HG03097 (cell line): ENCODE measurements around the gene HDAC4.

ENCODE experiments used
- ATAC-seq: cut with Tn5 transposase; IDR thresholded peaks from one replicate; pipeline ENCODE4 v1.9.1; 2021; ENCODE audit not compliant: unreplicated experiment, low FRiP score

Gene HDAC4

DNA sequence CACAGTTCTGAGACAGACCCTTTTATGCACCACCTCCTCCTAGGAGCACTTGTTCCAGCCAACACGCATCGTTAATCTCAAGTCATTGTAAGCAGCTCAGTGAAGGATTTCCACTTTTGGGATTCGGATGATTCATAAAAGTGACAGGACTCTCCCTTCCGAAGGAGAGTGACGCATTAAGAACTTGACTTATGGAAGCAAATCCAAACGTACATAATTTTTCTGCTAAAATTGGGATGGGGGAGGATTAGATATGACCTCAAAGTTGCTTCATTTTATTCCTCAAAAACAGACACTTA is 387.2 kb downstream of the HDAC4 start:
- ATAC-seq, result no peak

DNA sequence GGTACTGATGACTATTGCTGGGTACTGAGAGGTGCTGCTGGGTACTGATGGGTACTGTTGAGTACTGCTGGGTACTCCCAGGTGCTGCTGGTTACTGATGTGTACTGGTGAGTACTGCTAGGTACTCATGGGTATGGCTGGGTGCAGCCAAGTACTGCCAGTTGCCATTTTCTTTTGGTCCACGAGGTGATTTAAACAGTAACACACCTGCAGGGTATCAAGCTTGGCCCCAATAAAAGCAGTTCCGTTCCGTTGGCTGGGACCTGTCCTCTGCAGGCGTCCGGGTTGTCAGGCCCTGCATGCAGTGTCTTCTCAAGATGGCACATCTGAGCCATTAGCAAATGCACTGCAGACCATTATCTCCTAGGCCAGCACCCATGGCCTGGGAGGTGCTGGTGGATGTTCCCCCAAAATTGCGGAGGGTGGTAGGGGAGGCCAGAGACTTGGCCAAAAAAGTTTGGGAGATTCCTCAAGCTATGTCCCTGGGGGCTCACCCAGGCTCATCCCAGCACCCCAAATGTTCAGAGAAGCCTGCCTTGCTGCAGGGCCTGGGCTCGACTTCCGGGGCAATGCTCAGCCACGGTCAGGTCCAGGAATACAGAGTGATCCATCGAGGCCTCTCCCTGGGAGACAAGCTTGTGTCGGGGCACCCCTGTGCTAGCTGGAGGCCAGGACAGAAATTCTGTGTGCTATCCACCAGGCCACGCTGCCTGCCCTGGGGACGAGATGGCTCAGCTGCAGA is 387.7 kb downstream of the HDAC4 start:
- no peak for ATAC-seq

DNA sequence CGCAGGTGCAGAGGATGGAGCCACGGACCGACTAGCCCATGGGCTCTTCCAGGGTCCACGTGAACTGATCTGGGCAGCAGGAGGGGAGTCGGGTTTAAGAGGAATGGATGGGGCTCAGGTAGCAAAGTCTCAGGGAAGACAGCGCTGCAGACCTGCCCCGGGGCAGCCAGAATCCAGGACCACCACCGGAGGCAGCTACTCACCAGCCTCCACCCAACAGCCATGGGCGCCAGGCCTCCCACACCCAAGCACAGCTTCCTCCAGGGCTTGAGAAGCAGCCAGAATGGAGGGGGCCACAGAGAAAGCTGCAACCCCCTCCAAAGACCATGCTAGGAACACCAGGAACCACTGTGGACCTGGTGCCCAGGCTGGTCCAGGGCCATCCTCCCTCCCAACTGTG is 388.6 kb downstream of the HDAC4 start:
- no peak for ATAC-seq

DNA sequence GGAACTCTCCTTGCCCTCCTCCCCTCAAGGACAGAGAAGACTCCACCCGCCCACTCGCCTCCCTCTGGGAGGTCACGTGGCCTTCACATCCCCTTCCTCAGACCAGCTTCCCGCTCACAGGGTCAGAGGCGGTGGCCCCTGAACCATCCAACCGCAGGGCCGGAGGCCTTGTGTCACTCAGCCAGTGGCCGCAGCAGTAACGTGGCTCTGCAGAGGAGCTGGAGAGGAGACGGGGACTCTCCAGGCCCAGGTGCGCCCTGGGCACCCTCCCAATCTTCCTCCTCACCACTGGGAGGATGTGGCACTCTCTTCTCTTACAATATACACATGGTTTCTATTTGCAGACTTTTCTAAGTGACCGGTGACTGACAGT is 391.2 kb downstream of the HDAC4 start:
- no peak for ATAC-seq

DNA sequence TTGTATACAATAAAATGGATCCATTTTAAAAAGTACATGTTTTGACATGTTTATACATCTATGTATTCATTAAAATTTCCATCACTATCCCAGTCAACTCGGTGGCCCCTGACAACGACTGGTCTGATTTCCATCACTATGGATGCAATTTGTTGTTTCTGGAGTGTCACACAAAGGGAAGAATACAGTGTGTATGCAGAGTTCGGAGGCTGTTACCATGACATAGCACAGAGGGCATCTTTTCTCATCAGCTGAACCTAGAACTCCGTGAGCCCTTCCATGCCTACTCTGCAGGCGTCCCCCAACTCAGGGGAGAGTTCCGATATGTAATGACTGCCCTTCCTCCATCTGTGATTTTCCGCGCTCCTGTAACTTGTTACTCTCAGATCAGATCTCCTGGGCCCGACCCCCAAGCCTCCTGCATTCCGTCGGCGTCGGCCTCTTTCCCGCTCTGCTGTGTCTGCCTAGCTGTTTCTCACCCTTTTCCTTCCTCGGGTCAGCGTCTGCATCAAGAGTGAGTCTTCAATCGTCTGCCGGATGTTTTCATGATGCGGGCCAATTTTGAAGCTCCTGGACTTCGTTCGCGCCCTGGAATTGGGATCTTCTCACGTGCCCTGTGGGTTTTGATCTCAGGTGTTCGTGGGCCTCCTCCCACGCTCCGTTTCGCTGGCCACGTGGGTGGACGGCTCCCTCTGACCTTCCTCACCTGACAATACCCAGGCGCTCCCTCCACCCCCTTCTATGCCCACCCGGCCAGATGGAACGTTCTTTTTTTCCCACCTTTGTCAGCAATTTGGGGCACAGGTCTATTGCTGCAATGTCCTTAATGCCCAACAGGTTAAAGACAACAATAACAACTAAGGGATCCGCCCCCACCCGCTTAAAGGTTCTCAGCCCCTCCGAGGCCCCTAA is 391.9 kb downstream of the HDAC4 start:
- no peak for ATAC-seq

DNA sequence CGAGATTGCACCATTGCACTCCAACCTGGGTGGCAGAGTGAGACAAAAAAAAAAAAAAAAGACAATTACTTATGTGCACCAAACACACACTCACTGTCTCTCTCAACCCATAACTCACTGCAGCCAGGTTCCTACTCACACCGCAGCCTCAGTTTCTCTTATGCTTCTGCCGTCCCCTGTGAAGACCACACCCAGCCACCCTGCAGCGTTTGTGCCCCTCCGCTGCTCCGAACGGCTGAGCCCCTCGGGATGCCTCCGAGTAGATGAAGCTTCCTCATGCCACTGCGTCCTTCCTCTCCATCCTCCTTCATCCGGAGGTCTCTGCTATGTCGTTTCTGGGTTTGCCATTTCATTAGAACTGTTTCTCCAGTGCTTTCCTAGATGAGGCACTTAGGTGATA is 392.8 kb downstream of the HDAC4 start:
- no peak for ATAC-seq

DNA sequence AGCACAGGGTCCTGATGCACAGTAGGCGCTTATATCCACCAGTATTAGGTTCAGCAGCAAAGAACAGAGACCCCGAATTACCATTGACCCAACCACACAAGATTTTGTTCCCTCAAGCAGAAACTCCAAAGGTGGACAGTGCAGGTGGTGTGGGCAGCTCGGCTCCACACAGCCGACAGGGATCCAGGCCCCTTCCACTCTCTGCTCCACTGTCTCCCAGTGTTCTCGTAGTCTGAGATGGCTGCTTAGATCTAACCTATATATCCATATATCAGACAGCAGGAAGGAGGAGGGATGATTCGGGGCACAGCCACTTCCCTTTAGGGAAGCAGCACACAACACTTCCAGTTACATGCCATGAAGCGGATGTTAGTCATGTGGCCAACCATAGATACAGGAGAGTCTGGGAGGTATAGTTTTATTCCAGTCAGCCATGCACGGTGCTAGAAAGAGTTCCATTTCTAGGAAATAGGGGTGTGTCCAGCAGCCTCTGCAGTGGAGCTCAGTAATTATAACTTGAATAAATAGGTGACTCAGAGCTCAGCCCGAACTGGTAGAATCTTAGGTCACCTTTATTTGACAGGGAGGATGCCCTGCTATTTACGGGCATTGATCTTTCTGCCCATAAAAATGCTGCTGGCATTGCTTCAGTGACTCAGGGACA is 394.1 kb downstream of the HDAC4 start:
- no peak for ATAC-seq

DNA sequence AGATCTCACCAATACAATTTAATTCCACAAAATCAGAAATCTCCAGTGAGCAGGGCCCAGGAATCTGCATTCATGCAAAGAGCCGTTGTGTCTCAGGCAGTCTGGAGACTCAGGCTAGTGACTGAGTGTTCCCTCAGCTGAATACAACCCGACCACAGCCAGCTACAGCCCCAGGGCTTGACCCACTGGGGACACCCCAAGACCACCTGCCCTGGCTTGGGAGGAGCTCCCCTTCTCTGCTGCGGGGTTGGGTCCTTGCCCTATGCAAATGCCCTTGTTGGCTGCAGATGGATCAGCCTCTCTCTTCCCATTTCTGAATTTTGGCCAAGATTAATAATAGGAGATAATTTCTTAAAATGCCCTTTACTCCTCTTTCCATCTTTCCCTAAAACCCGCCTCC is 395.2 kb downstream of the HDAC4 start:
- ATAC-seq, result no peak

DNA sequence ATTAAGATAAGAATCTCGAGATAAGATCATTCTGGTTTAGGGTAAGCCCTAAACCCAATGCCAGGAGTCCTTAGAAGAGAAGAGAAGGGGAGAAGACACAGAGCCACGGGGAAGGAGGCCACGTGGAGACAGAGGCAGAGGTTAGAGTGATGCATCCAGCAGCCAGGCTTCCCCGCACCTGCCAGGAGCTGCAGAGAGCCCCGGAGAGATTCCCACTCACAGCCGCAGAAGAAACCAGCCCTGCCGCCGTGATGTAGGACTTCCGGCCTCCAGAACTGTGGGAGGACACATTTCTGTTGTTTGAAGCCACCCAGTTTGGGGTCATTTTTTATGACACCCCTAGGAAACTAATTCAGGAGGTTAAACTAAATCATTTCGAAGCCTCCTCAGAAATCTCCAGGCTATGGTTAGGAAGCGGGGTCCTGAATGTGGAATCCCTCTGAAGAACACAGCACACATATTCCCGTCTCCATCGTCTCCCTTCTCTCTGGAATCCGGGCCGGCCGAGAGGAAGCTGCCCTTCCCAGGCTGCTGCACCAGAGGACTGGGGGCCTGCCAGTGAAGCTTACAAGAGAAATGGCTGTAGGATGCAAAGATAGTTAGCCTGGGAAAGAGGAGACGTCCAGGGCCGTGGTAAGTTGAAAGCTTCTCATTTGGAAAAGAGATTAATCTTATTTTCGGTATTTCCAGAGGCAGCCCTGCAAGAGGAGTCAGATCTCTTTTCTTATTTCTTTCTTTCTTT is 396.4 kb downstream of the HDAC4 start:
- no peak for ATAC-seq

DNA sequence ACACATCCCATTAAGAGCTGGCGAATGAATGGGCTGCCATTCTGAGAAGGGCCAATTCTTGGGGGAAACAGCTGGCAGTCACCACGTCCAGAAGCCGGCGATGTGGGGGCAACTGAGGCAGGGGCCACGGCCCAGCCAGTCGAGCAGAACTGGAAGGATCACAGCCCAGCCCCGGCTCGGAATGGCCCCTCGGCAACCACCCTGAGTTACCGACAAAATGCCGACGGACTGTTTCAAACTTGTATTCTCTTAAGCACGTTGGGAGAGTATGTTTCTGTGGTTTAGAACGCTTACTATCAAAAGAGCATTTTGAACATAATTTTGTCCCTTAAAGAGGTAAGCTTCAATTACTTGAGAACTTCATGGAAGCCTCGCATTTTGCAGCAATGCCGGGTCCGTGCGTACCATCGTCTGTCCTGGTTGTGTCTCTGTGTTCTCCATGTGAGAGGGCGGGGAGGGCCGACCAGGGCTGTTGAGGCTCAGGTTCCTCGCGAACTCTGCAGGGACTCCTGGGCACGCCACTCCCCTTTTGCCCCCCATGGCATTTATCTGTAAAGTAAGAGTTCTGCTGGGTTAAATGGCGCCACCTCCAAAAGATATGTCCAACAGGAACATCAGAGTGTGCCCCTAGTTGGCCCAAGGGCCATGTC is 397.1 kb downstream of the HDAC4 start:
- no peak for ATAC-seq

DNA sequence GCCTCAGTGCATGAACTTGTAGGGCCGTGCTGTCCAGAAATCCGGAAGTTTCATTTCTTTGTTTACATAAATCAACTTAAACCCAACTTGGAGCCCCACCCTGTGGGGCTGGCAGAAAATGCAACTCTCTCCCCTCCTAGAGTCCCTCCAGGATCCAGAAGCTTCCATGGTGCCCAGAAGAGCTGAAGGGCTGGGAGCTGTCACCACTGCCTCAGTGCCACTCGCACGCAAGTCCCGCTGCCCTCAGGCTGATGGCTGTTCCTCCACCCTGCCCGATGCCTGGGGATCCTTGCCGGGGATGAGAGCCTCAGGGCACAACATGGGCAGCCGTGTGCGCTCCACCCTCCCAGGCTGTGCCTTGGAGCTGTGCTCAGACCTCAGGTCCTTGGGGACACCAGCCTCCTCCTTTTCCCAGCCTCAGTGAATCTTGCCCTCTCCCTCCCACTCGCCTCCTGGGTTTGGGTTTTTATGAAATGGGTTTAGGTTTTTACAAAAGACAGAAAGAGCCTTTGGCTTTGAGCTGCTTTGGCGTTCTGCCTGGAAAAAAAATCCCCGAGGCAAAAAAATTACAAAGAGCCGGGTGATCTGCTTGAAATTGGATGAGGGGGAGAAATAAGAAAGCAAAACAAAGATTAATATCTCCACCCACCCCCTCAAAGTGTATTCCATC is 397.7 kb downstream of the HDAC4 start:
- ATAC-seq, result no peak

DNA sequence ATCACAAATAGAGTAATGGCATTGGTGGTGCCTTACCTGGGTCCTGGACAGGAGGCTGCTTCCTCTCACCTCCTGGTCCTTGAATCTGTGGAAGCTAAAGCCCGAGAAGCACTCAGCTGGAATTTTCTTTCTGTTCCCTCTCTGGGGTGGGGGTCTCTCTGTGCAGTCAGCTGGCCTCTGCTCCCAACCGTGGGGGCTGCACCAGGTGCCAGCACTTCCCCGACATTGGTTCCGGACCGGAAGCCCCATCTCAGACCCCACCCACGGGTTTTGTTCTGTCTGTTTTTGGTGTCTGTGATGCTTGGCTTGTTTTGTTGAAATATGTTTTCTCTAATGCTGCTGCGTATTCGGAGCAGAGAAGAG is 398.2 kb downstream of the HDAC4 start:
- ATAC-seq, result no peak

DNA sequence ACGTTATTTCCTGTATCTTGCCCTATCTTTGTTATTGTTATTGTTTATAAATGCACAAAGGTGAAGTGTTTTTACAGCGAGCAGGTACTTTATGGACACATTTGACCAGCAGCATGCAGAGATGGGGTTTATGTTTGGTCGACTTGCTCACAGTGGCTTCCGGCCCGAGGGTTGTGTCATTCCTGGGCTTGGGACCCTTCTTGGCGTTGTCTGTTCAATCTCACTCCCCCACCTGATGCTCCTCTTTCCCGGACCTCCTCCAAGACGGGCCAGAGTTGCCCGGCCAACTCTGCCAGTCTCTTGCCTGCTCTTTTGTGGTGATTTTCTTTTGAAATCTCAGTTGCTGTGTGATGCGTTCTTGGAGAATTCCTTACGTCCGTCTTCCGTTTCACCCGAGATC is 399.0 kb downstream of the HDAC4 start:
- no peak for ATAC-seq

DNA sequence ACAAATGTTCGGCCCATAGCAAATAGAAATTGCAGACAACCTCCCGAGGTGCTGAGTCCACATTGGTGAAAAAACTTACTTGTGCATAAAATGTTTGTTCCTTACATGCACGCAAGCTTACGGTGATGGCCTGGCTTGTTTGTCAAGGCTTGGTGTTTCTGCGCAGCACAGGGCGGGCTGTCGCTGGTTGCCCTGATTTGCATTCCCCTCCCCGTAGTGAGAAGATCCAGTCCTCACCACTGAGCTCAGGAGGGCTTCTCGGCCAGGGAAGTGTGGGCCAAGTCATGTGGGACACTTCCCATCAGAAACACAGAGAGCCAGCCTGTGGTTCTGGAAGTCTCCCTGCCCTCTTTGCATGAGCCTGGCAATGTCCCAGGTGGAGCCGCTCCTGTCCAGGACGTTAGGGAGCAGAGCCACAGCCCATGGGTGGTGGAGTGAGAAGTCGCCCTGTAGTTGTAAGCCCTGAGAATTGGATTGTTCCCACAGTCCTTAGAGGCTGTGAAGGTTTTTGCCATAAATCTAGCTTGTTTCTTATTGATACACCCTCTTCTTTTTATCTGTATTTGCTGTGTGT is 400.2 kb downstream of the HDAC4 start:
- no peak for ATAC-seq

DNA sequence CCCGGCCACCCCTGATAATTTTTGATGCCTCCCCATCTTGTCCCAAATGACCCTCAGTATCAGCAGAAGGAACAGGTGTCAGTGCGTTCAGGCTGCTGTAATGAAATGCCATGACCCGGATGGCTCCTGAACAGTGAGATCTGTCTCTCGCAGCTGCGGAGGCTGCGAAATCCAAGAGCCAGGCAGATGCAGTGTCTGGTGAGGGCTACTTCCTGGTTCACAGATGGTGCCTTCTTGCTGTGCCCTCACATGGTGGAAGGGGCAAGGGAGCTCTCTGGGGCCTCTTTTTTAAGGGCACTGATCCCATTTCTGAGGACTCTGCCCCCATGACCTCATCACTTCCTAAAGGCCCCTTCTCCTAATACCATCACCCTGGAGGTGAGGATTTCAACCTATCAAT is 400.7 kb downstream of the HDAC4 start:
- no peak for ATAC-seq

DNA sequence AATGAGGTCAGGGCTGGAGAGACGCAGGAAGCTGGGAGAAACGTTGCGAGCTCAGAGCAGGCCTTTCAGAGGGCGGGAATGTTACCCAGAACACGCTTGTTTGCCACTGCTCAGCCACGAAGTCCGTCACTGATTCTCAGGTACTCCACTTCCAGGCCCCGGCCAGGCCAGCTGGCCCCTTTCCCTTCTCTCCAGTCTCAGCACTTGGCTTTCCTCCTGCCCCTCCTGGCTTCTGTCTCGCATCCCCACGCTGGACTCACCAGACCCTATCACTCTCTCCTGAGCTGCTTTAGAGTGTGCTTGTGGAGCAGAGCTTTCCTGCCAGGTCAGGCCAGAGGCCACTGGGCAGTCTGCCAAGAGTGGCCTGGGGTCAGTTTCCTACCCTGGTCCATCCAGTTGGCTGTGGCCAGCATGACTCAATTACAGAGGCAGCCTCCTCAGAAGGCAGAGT is 401.5 kb downstream of the HDAC4 start:
- ATAC-seq, result no peak

DNA sequence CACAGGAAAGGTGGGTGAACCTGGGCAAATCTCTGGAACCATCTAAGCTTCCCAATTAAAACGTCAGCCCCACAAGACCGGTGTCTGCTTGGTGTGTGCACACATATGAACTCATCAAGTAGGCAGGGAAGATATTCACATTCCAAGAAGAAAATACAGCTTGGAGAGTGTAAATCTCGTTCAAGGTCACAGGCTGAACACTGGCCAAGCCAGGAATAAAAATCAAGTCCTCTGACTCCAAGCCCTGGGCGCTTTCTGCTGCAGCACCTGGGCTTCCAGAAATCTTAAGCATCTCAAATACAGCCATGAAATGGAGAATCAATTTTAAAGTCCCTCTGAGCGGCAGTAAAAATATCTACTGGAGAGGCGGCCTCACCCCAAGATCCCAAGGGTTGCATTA is 402.0 kb downstream of the HDAC4 start:
- ATAC-seq, result no peak
